ENCODE measurements around the gene ZNF644.

The ZNF644 gene

DNA sequence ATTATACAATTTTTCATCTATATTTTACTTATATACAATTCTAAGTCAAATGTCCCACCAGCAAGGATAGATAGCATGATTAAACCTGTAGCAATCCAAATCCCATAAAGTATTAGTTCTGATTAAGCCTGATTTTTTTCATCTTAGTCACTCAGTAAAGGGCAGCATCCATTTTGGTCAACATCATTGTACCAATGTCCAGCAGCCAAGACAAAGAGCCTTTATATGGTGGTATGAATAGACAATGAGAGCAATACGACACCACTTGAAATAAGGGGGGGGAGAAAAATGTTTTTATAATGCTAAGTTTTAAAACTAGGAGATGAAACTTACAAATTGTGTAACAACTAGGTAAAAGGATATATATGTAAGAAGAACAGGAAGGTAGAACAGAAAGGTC, 7.4 kb downstream of the ZNF644 start:
- no peak overlapping the region for H3K27ac Mint-ChIP-seq
- H3K4me1 Mint-ChIP-seq: peaks cover 38 to 77% of the 10 kb centered on the region in 2 donors
- H3K4me3 Mint-ChIP-seq: no peak overlapping the region
- DNase-seq (no peak), ATAC-seq (replicated peaks) (no peak)
- no peaks in the 10 kb centered on the region for H3K27me3 Mint-ChIP-seq
- peaks cover 19 to 36% of the 10 kb centered on the region in 2 donors for H3K36me3 Mint-ChIP-seq
- H3K9me3 Mint-ChIP-seq: no peaks in the 10 kb centered on the region

DNA sequence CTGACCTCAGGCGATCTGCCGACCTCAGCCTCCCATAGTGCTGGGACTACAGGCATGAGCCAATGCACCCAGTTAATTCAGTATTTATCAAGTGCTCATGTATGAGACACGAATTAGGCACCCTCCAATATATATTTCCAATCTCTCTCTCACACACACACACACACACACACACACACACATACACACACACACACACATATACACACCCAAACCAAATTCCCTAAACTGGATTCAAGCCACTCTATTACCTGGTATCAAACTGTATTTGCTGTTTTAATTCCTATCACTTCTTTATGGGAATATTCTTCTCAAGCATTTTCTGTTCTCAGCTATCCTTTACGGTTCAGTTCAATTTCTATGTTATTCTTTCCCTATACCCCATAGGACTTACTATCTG, 8.5 kb downstream of the ZNF644 start:
- Mint-ChIP-seq H3K4me1 (peaks cover 41 to 71% of the 10 kb centered on the region in 2 donors), H3K9me3 (no peaks in the 10 kb centered on the region), H3K4me3 (no peak overlapping the region), H3K27me3 (no peaks in the 10 kb centered on the region), H3K36me3 (peaks cover 19 to 34% of the 10 kb centered on the region in 2 donors), H3K27ac (no peak overlapping the region)
- DNase-seq (no peak), ATAC-seq (replicated peaks) (no peak)

DNA sequence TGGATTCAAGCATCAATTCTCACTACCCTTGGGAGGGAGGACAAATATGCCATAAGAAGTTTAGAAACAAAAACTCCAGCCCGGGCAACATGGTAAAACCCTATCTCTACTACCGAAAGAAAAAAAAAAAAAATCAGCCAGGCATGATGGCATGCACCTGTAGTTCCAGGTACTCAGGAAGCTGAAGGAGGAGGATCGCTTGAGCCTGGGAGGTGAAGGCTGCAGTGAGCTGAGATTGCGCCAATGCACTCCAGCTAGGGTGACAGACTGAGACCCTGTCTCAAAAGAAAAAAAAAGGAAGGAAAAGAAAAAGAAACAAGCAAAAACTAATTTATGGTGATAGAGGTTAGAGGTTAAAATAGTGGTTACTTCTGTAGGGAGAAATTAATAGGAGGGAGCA, 9.6 kb downstream of the ZNF644 start:
- Mint-ChIP-seq H3K4me1 (peaks cover 41 to 74% of the 10 kb centered on the region in 2 donors), H3K27ac (peak overlapping the region; percentile 20), H3K4me3 (no peak overlapping the region), H3K9me3 (peaks cover 0 to 2% of the 10 kb centered on the region in 2 donors), H3K36me3 (peaks cover 20 to 35% of the 10 kb centered on the region in 2 donors), H3K27me3 (no peaks in the 10 kb centered on the region)
- ATAC-seq (replicated peaks) (no peak), DNase-seq (no peak)

DNA sequence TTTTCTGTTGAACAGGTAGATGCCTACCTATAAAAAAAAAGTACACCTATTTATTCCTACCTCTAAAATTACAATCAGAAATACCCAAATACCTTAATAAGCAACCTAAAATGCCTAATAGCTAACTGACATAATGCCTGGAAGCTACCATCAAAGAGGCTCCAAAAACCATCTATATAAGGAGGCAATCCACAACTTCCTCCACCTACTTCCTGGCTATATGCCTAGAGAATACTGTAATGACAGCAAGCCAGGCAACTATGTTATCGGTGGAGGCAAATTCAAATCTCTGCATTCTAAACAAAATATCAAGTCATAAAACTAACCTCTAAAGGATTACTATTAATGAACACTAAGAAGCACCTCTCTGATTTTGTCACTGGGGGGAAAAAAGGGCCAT, 10.1 kb downstream of the ZNF644 start:
- peaks cover 43 to 78% of the 10 kb centered on the region in 2 donors for H3K4me1 Mint-ChIP-seq
- ATAC-seq (replicated peaks) (no peak), DNase-seq (no peak)
- H3K27ac Mint-ChIP-seq: no peak overlapping the region
- H3K36me3 Mint-ChIP-seq: peaks cover 22 to 39% of the 10 kb centered on the region in 2 donors
- H3K9me3 Mint-ChIP-seq: peaks cover 1 to 2% of the 10 kb centered on the region in 2 donors
- no peaks in the 10 kb centered on the region for H3K27me3 Mint-ChIP-seq
- no peak overlapping the region for H3K4me3 Mint-ChIP-seq

DNA sequence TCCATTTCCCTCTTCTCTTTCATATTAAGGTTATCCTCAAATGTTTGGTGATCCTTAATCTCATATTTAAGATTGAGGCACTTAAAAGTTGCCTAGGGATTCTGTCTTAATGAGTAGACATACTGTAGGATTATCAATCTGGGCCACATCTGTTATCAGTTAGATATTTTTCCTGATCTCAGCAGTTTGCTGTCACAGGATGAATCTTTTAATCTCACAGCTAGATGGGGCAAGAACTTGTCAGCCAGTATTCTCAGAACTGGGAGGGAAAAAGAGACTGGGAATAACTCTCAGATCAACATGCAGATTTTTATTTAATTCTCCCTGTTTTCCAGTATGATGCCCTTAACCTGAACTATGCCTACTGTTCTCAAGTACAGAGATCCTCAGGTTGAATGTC, 14.0 kb downstream of the ZNF644 start:
- Mint-ChIP-seq H3K4me1 (peaks cover 45 to 82% of the 10 kb centered on the region in 2 donors), H3K9me3 (peaks cover 9 to 11% of the 10 kb centered on the region in 2 donors), H3K27ac (no peak overlapping the region), H3K27me3 (no peaks in the 10 kb centered on the region), H3K4me3 (no peak overlapping the region), H3K36me3 (peaks cover 32 to 51% of the 10 kb centered on the region in 2 donors)
- DNase-seq (no peak), ATAC-seq (replicated peaks) (no peak)

DNA sequence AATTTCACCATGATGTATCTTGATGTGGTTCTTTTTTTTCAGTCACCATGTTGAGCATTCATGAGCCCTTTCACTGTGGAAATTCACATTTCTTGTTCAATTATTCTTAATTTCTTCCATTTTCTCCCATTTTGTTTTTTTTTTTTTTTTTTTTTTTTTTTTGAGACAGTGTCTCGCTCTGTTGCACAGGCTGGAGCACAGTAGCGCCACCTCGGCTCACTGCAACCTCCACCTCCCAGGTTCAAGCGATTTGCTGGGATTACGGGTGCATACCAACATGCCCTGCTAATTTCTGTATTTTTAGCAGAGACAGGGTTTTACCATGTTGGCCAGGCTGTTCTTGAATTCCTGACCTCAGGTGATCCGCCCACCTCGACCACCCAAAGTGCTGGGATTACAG, 14.7 kb downstream of the ZNF644 start:
- H3K4me1 Mint-ChIP-seq: peaks cover 43 to 81% of the 10 kb centered on the region in 2 donors
- H3K36me3 Mint-ChIP-seq: peaks cover 38 to 53% of the 10 kb centered on the region in 2 donors
- no peak for ATAC-seq (replicated peaks)

DNA sequence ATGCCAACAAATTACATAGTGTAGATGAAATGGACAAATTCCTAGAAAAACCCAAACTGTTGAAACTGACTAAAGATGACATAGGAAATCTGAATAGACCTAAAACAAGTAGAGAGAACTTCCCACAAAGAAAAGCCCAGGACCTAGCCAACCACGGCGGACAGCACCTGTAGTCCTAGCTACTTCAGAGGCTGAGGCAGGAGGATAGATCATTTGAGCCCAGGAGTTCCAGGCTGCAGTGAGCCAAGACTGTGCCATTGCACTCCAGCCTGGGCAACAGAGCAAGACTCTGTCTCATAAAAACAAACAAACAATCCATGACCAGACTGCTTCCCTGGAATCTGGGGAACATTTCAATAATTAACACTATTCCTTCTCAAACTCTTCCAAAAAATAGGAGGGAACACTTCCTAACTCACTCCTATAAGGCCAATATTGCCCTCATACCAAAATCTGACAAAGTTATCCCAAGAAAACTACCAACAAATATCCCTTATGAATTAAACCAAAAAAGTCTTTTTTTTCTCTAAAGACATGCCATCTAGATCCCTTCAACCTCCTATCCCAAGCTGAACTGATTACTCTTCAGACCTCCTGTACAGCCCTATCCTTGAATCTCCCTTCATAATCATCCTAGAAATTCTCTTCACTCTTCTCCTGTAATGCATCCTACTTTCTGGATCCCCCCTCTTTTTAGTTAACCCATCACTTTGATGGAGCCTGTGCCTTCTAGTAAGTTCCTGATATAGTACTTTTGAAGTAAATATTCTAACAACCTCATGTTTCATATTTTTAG, 15.5 kb downstream of the ZNF644 start:
- Mint-ChIP-seq H3K4me3 (no peak overlapping the region), H3K36me3 (peaks cover 39 to 59% of the 10 kb centered on the region in 2 donors), H3K4me1 (peaks cover 45 to 82% of the 10 kb centered on the region in 2 donors), H3K9me3 (peaks cover 9 to 14% of the 10 kb centered on the region in 2 donors), H3K27me3 (no peaks in the 10 kb centered on the region), H3K27ac (peak overlapping the region; percentile 6)
- no peak for DNase-seq
- peak; percentile 33 to 59 for ATAC-seq (replicated peaks)

More for the DNA sequence above, 14.7 kb downstream of the ZNF644 start:
- Mint-ChIP-seq H3K4me3 (no peak overlapping the region), H3K9me3 (peaks cover 9 to 12% of the 10 kb centered on the region in 2 donors), H3K27ac (no peak overlapping the region), H3K27me3 (no peaks in the 10 kb centered on the region)
- DNase-seq: no peak

DNA sequence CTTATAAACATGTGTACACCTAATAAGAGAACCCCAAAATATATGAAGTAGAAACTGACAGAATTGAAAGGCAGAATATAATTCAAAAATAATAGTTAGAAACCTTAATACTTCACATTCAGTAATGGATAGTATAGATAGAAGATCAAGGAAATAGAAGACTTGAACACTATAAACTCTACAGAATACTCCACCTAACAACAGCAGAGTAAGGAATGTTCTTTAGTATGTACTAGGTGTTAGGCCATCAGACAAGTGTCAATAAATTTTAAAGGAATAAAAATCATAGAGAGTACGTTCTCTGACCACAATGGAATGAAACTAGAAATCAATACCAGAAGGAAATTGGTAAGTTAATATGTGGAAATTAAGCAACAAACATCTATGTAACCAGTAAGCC, 16.6 kb downstream of the ZNF644 start:
- peaks cover 44 to 65% of the 10 kb centered on the region in 2 donors for H3K36me3 Mint-ChIP-seq
- H3K27me3 Mint-ChIP-seq: no peaks in the 10 kb centered on the region
- no peak for ATAC-seq (replicated peaks)
- H3K9me3 Mint-ChIP-seq: peaks cover 12 to 17% of the 10 kb centered on the region in 2 donors
- DNase-seq: no peak
- H3K4me3 Mint-ChIP-seq: no peak overlapping the region
- H3K27ac Mint-ChIP-seq: no peak overlapping the region
- peaks cover 51 to 85% of the 10 kb centered on the region in 2 donors for H3K4me1 Mint-ChIP-seq

DNA sequence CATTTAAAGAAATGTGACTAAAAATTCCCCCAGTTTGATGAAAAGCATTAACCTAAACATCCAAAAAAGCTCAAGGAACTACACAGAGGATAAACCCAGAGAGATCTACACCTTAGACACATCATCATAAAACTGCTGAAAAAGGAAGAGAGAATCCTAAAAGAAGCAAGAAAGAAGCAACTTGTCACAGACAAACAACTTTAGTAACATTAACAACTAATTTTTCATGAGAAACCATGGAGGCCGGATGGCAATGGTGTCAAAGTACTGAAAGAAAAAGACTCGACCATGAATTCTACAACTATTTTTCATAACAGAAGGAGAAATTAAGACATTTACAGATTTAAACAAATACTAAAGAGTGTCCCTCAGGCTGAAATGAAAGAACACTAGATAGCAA, 17.7 kb downstream of the ZNF644 start:
- H3K4me3 Mint-ChIP-seq: no peak overlapping the region
- H3K27me3 Mint-ChIP-seq: no peaks in the 10 kb centered on the region
- peaks cover 57 to 89% of the 10 kb centered on the region in 2 donors for H3K4me1 Mint-ChIP-seq
- no peak for DNase-seq
- ATAC-seq (replicated peaks): no peak
- peaks cover 52 to 71% of the 10 kb centered on the region in 2 donors for H3K36me3 Mint-ChIP-seq
- no peak overlapping the region for H3K27ac Mint-ChIP-seq
- peaks cover 14 to 23% of the 10 kb centered on the region in 2 donors for H3K9me3 Mint-ChIP-seq

DNA sequence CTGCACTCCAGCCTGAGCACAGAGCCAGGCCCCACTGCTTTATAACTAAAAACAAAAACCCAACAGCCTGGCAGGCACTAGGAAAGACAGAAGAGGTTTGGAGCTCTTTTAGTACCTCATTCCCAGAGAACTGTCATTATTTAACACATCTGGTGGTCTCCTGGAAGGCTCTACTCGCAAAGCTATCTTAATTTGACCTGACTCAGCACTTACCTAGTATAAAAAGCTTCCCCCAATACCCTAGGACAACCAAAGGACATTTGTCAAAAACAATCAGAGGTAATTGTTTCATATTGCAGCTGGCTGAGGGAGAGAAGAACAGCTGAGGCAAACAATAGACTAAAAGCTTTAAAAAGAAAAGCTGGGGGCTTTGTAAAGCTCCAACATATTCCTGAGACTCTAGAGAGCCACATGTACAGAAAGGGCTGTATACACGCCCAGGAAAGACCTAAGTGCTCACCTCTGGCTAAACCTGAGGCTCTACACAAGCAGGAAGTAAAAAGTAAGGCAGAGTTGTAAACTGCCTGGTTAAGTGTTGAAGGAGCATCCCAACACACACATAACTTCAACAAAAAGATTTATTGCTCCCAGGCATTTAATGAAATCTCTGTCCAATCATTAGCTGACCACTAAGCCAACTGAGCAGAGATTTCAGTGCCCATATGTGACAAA, 25.0 kb downstream of the ZNF644 start:
- ATAC-seq (replicated peaks): no peak
- Mint-ChIP-seq H3K4me3 (no peak overlapping the region), H3K9me3 (peaks cover 9 to 12% of the 10 kb centered on the region in 2 donors), H3K4me1 (peaks cover 53 to 80% of the 10 kb centered on the region in 2 donors), H3K27me3 (no peaks in the 10 kb centered on the region), H3K36me3 (peaks cover 70 to 88% of the 10 kb centered on the region in 2 donors), H3K27ac (peak overlapping the region; percentile 71)
- DNase-seq: no peak

DNA sequence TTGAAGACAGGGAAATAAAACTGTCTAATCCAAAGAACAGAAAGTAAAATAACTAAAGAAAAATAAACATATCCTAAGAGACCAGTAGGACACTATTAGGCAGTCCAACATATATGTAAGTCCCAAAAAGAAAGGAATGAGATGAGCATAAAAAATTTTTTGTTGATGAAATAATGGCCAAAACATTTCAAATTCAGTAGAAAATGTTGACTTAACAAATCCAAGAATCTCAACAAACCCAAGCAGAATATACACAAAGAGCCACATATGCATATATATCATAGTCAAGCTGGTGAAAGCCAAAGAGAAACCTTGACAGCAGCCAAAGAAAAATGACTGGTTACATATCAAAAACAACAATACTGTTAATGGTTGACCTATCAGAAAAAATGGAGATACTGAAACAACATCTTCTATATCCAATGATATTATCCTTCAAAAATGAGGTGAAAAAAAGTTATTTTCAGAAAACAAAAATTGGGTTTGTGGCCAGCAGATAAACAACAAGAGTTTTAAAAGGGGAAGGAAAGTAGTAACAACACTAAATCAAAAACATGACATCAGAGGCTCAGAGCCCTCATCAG, 26.4 kb downstream of the ZNF644 start:
- Mint-ChIP-seq H3K9me3 (peaks cover 11 to 15% of the 10 kb centered on the region in 2 donors), H3K36me3 (peaks cover 75 to 87% of the 10 kb centered on the region in 2 donors), H3K27ac (peak overlapping the region; percentile 49), H3K4me3 (no peak overlapping the region), H3K4me1 (peaks cover 52 to 81% of the 10 kb centered on the region in 2 donors), H3K27me3 (no peaks in the 10 kb centered on the region)
- ATAC-seq (replicated peaks) (no peak), DNase-seq (no peak)

DNA sequence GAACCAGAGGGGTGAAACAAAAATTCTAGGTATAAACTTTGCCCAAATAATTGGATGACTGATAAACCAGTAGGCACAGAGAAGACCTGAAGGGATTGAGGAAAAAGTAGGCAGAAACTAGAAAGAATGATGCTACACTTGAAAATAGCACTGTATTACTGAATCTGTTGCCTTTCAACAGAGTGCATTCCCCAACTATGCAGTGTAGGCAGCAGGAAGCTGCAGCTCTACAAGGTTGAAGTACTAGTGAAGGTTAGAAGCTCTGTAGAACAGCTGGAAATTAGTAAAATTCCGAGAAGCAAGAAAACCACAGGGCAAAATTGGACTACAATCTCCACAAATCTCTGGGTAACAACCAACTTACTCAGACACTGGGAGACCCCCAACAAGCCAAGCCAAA, 27.4 kb downstream of the ZNF644 start:
- H3K4me3 Mint-ChIP-seq: no peak overlapping the region

DNA sequence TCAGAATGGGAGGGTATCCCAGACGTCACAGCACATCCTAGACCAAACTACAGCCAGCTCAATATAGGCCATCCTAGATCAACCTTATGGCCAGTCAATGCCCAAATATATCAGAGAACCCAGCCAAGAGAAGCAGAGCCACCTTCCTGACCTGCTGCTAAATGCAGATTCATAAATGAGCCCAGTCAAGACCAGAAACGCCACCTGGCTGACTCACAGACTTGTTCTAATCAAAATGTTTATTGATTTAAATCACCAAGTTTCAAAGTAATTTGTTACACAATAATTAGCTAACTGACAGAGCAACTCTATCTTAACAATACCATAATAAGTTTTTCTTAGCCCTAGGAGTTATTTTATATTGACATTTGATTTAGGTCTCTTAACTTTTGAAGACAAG, 28.6 kb downstream of the ZNF644 start:
- no peak overlapping the region for H3K4me3 Mint-ChIP-seq
- H3K4me1 Mint-ChIP-seq: peaks cover 45 to 81% of the 10 kb centered on the region in 2 donors
- ATAC-seq (replicated peaks) (no peak), DNase-seq (no peak)
- peaks cover 72 to 83% of the 10 kb centered on the region in 2 donors for H3K36me3 Mint-ChIP-seq
- peak overlapping the region; percentile 79 for H3K27ac Mint-ChIP-seq
- no peaks in the 10 kb centered on the region for H3K27me3 Mint-ChIP-seq
- peaks cover 8 to 10% of the 10 kb centered on the region in 2 donors for H3K9me3 Mint-ChIP-seq

More for the DNA sequence above, 27.4 kb downstream of the ZNF644 start:
- Mint-ChIP-seq H3K27me3 (no peaks in the 10 kb centered on the region), H3K27ac (peak overlapping the region; percentile 14), H3K36me3 (peaks cover 72 to 82% of the 10 kb centered on the region in 2 donors), H3K9me3 (peaks cover 8% of the 10 kb centered on the region in 2 donors), H3K4me1 (peaks cover 52 to 81% of the 10 kb centered on the region in 2 donors)
- DNase-seq (no peak), ATAC-seq (replicated peaks) (no peak)

DNA sequence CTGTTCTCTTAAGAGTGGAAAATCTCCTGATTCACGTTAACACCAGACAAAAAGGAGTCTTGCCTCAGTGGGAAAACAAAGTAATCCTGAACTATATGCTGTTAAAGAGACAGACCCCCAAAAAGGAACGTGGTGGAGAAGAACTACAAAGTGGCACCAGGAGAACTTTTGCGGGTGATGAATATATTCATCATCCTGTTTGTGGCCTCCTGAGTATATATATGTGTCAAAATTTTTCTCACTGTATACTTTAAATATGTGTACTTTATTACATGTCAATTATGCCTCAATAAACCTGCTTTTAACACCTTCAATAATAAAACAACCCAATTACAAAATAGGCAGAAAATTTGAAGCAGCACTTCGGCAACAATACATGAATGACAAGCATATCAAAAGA, 31.1 kb downstream of the ZNF644 start:
- DNase-seq (no peak), ATAC-seq (replicated peaks) (no peak)
- Mint-ChIP-seq H3K36me3 (peaks cover 61 to 77% of the 10 kb centered on the region in 2 donors), H3K9me3 (peaks cover 14 to 18% of the 10 kb centered on the region in 2 donors), H3K27me3 (no peaks in the 10 kb centered on the region), H3K4me3 (peak overlapping the region in 1 of 2 donors; percentile 3), H3K27ac (no peak overlapping the region), H3K4me1 (peaks cover 48 to 91% of the 10 kb centered on the region in 2 donors)

Data from stimulated activated naive B cell treated with anti-CD40 and anti-IgM and Interleukin-4, amounts not matched to agents 10 μg/mL and 1 μg/mL and 100 μg/mL, for 72 hours (primary cell).